Astrocyte (in vitro differentiated cells and primary cell): Measurements from ENCODE around the gene MFAP2.

ENCODE experiments used
- CTCF ChIP-seq: IDR thresholded peaks from 2 replicates; pipeline ENCODE4 v1.5.1; 2011; ENCODE audit warnings: low read depth, mild to moderate bottlenecking, inconsistent platforms, low read length, moderate library complexity; ENCODE audit not compliant: insufficient read depth
- EZH2 ChIP-seq: IDR thresholded peaks from 2 replicates; pipeline ENCODE4 v1.6.1; 2012; ENCODE audit warnings: mild to moderate bottlenecking, low read length, inconsistent platforms; ENCODE audit not compliant: insufficient read depth

GRCh38 chr1:16938351-16939321 lies 41.8 kb downstream of the MFAP2 start:
- TF ChIP-seq CTCF (no peak), EZH2 (no peak)
